ENCODE results near the gene CRB3. TPM values are rescaled to one million over a fixed set of nuclear protein-coding genes. Genes with fewer than 3 reads are reported as not detected.

CRB3 gene
- total and polyA plus RNA-seq, 3 donors from 2014 or later: 1.2 to 2.3 (median 2.0) TPM

DNA sequence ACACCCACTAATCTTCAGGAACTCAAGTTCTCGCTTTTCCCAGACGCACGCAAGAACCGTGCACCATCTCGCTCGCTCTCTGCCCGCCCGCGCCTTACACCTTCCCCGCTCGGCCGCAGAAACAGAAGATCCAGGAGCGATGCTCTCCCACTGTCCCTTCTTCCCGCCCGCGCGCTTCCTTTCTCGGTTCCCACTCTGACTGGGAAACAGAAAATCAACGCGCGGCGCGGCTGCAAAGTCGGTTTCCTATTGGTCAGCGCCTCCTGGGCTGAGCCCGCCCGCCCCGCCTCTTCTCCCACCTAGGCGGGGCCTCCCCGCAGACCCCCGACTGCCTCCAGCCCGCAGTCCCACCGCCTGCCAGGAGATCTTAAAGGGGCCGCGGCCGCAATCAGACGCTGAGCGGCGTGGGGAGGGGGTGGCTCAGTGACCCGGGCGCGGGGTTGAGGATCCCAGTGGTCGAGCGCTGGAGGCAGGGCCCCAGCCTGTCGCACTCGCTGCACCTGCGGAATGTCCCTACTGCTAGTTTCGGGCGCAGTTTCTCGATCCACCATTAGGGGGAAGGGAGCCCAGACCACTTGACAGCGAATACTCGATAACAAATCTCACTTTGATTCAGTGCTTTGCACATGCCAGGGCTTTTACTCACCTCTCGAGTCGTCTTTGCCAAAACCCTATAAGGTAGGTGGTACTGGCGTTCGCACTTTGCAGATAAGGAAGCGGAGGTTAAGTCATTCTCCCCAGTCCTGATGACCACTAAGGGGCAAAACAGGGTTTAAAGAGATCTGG, 3.8 kb upstream of the CRB3 start:
- H3K4me3 ChIP-seq: peak overlapping the region; percentile 68 to 72
- intact Hi-C loops (cut with DNase I; ENCODE audit: low total_unique reads): no loop called here
- 1% methylated on average over 28 to 53 of the region's 57 CpGs for WGBS, 2 donors
- no peak overlapping the region for H3K27ac ChIP-seq
- no peaks in the 10 kb centered on the region for H3K27me3 ChIP-seq
- peak; percentile 99 for DNase-seq
- TF ChIP-seq POLR2A (IDR thresholded peaks at IDR 0.05): no peak
- TF ChIP-seq, protein P1, sequence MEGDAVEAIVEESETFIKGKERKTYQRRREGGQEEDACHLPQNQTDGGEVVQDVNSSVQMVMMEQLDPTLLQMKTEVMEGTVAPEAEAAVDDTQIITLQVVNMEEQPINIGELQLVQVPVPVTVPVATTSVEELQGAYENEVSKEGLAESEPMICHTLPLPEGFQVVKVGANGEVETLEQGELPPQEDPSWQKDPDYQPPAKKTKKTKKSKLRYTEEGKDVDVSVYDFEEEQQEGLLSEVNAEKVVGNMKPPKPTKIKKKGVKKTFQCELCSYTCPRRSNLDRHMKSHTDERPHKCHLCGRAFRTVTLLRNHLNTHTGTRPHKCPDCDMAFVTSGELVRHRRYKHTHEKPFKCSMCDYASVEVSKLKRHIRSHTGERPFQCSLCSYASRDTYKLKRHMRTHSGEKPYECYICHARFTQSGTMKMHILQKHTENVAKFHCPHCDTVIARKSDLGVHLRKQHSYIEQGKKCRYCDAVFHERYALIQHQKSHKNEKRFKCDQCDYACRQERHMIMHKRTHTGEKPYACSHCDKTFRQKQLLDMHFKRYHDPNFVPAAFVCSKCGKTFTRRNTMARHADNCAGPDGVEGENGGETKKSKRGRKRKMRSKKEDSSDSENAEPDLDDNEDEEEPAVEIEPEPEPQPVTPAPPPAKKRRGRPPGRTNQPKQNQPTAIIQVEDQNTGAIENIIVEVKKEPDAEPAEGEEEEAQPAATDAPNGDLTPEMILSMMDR (IDR thresholded peaks at IDR 0.05): peak in 2 of 3 experiments; percentile 37 to 47
- H3K4me1 ChIP-seq: peaks cover 13% of the 10 kb centered on the region
- no peaks in the 10 kb centered on the region for H3K36me3 ChIP-seq (ENCODE audit: low read depth, missing control alignments)
- no peaks in the 10 kb centered on the region for H3K9me3 ChIP-seq

DNA sequence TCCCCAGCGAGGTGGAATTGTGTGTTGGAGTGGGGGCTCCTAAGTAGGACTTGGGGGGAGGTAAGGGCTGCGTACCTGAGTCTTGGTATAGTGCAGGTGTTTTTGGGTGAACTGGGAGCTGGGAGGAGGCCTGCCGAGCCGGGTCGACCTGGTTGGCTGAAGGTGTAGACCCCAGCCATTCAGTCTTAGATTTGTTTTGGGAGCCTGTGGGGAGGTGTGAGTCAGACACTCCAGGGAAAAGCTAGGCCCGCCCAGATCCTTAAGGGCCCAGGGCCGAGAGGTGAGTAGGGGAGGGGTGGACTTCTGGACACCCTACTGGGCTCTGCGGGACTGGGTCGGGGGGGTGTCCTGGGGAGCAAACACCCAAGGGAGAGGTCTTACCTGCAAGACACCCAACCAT, 935 bp downstream of the CRB3 start:
- H3K4me3 ChIP-seq: no peak overlapping the region
- no peak for TF ChIP-seq POLR2A (IDR thresholded peaks at IDR 0.05)
- TF ChIP-seq, protein P1 (IDR thresholded peaks at IDR 0.05): no peak
- H3K27me3 ChIP-seq: no peaks in the 10 kb centered on the region
- H3K4me1 ChIP-seq: peaks cover 3% of the 10 kb centered on the region
- WGBS, 2 donors: 48 to 55% methylated on average over 6 to 9 of the region's 9 CpGs
- DNase-seq: no peak
- H3K9me3 ChIP-seq: no peaks in the 10 kb centered on the region
- intact Hi-C loops (cut with DNase I; ENCODE audit: low total_unique reads): no loop called here
- H3K36me3 ChIP-seq (ENCODE audit: low read depth, missing control alignments): no peaks in the 10 kb centered on the region
- no peak overlapping the region for H3K27ac ChIP-seq

DNA sequence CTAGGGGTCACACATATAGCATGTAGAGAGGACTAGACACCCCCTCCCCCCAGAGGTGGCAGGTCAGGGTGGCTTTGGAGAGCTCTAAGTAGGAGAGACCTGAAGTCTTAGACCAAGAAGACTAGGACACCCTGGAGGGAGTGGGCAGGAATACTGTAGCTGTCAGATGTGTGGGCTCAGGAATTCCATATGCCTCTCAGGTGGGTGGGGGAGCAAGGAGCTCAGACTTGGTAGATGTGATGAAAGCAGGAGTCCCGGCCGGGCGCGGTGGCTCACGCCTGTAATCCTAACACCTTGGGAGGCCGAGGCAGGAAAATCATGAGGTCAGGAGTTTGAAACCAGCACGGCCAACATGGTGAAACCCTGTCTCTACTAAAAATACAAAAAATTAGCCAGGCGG, 1.6 kb downstream of the CRB3 start:
- intact Hi-C loops (cut with DNase I; ENCODE audit: low total_unique reads): no loop called here
- DNase-seq: no peak
- Histone ChIP-seq H3K36me3 (ENCODE audit: low read depth, missing control alignments) (no peaks in the 10 kb centered on the region), H3K27ac (no peak overlapping the region), H3K4me3 (no peak overlapping the region), H3K27me3 (no peaks in the 10 kb centered on the region), H3K4me1 (peaks cover 1% of the 10 kb centered on the region), H3K9me3 (no peaks in the 10 kb centered on the region)
- TF ChIP-seq, protein P1 (IDR thresholded peaks at IDR 0.05): no peak
- no peak for TF ChIP-seq POLR2A (IDR thresholded peaks at IDR 0.05)
- 81 to 96% methylated on average over 8 of the region's 8 CpGs for WGBS, 2 donors

DNA sequence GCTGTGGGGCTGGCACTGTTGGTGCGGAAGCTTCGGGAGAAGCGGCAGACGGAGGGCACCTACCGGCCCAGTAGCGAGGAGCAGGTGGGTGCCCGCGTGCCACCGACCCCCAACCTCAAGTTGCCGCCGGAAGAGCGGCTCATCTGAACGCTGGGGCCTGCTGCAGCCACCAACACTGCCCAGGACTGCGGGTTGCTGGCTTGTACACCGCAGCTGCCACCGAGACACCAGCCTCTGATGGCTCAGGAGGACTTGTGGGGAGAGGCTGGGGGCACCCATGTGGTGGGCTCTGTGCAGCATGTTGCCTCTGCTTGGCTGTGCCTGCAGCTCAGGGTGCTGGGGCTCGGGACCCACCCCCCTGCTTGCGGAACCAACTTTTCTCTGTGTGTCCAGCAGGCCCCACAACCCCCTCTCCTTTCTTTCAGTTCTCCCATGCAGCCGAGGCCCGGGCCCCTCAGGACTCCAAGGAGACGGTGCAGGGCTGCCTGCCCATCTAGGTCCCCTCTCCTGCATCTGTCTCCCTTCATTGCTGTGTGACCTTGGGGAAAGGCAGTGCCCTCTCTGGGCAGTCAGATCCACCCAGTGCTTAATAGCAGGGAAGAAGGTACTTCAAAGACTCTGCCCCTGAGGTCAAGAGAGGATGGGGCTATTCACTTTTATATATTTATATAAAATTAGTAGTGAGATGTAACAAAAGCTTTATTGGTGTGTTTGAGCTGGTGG, 2.6 kb downstream of the CRB3 start:
- no peak for TF ChIP-seq POLR2A (IDR thresholded peaks at IDR 0.05)
- TF ChIP-seq, protein P1 (IDR thresholded peaks at IDR 0.05): no peak
- WGBS, 2 donors: 81 to 95% methylated on average over 4 to 21 of the region's 21 CpGs
- Histone ChIP-seq H3K27ac (no peak overlapping the region), H3K4me1 (no peaks in the 10 kb centered on the region), H3K9me3 (no peaks in the 10 kb centered on the region), H3K4me3 (no peak overlapping the region), H3K36me3 (ENCODE audit: low read depth, missing control alignments) (no peaks in the 10 kb centered on the region), H3K27me3 (no peaks in the 10 kb centered on the region)
- intact Hi-C loops (cut with DNase I; ENCODE audit: low total_unique reads): no loop called here
- DNase-seq: no peak

Measured in testis (tissue), 3 donors.